HG03354 (cell line): ENCODE data around the gene SLC35B4.
A peak's percentile ranks its signal among the peaks of the same experiment; 100 is the strongest.

Experiments
- ATAC-seq: cut with Tn5 transposase; IDR thresholded peaks from one replicate; pipeline ENCODE4 v1.9.1; 2021; ENCODE audit warnings: mild to moderate bottlenecking; ENCODE audit not compliant: unreplicated experiment, poor library complexity, severe bottlenecking

Gene SLC35B4

DNA sequence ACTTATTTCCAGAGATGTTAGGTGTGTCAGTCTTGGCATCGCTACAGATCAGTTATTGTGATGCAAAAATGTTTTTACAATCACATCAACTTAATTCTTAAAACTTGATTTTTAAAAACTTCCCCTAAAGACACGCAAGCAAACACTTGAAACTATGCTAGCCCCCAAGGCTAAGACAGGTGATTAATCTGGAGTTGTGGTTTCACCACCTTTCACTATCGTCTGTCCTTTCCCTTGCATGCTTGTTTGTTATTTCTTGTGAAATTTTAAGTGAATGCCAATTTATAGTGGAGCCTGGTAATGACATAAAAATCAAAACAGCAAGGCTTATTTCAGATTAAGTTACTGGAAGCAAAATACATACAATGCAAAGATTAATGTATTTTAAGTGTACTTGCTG, 70.4 kb downstream of the SLC35B4 start:
- no peak for ATAC-seq

- ATAC-seq, result peak; percentile 79
Measured at GRCh38 chr7:134245253-134245652, 71.5 kb downstream of the SLC35B4 start.
